Measurements from ENCODE around the gene TNIK. TPM values are rescaled to one million over a fixed set of nuclear protein-coding genes. Genes with fewer than 3 reads are reported as not detected.

Gene TNIK
- total RNA-seq (2022; extraction: Qiagen RNA extraction; ENCODE audit: low read depth) = 1.8 to 2.6 TPM (median 2.3 TPM) in 5 replicates

DNA sequence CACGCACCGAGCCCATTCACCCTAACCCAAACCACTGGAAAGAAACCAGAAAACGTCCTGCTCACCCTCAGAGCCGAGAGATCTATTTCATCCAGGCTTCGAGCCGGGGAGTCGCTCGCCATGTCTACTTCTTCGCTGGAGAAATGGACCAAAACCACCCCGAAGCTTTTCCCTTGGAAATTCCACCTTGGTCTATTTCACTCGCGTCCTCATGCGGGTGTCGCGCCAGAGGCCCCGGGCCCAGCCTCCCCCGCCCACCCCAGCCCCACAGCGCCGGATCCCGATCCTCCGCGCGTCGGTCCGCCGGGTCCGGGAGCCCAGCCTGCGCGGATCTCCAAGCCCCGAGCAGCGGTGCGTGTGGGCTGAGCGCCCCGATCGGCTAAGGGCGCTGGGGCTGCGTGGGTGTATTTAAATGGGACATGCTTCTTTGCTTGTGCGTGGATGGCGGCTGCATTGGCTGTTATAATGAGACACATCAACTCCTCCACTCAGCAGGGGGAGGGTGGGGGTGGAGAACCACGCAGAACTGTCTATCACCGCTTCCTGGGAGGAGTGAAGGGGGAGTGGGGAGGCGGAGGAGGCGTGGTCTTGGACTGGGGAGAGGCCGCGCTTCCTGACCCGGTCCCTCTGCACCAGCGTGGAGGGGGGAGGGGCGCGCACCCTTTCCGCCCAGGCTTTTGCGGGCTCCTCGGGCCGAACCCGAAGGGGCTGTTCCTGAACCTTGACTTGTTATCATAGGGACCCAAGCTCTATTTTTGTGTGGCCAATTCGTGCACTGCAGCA lies at the start of gene TNIK:
Gene TNIK, minus strand, starts transcription at position 464 of the 783 bp plus-strand sequence. Its CDS starts 342 bp downstream, at position 122.

DNA sequence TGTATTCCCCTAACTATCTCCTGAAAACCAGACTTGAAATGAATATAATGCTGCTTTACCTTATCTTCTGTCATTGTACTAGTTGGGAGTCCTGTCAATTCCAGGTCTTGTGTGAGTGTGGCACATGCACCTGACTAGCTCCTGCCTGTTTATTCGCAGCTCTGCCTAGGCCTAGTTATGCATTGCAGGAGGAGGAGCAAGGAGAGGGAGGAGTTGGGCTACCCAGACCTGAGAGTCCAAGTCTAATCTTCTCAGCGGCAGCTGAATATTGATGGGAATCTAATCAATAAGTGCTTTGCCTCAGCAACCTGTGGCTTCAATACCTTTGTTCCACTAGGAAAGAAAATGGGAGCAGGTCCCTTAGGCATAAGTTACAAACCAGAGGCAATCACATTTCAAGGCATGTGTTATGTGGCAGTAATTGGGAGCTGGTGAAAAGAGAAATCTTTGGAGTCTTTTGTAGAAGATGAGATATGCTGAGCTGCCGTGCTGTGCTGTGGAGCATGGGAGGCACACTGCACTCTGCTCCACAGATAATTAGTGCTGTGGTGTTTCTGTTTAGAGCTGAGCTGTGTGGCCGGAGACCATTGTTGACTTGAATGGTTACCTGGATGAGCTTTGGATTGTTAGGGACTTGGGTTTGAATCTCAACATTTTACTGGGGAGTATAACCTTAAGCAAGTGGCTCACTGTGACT lies 433.5 kb downstream of the TNIK start, which contains the start of gene SLC2A2:
Gene SLC2A2, minus strand, starts transcription at position 124 of the 697 bp plus-strand sequence. Its CDS starts 50 bp downstream, at position 74.

